RWPE2 (cell line): Measurements from ENCODE around the gene CSNK1A1L.

Experiments
- ATAC-seq: fragments of 200-7000 bp; cut with Tn5 transposase; 3 replicates; pipeline ENCODE4 v1.9.1; 2021; ENCODE audit warnings: low read depth
- DNase-seq: peaks from one replicate; pipeline ENCODE4 v3.0.0-alpha.2; 2020; ENCODE audit warnings: low spot score
- H3K27ac ChIP-seq: fragments of 450-650 bp; 2 replicates; pipeline ENCODE4 v1.5.1; 2017; ENCODE audit warnings: mild to moderate bottlenecking; ENCODE audit not compliant: poor library complexity, severe bottlenecking
- H3K27me3 ChIP-seq: fragments of 250-450 bp; sonication (Bioruptor Pico); 2 replicates; pipeline ENCODE4 v1.5.1; 2021; ENCODE audit warnings: mild to moderate bottlenecking, moderate library complexity; ENCODE audit not compliant: insufficient read depth, poor library complexity, severe bottlenecking
- H3K36me3 ChIP-seq: fragments of 250-450 bp; sonication (Bioruptor Pico); 2 replicates; pipeline ENCODE4 v1.5.1; 2020; ENCODE audit warnings: low read depth, mild to moderate bottlenecking, moderate library complexity
- H3K4me1 ChIP-seq: fragments of 250-450 bp; sonication (Bioruptor Pico); 2 replicates; pipeline ENCODE4 v1.5.1; 2021; ENCODE audit warnings: mild to moderate bottlenecking, moderate library complexity; ENCODE audit not compliant: insufficient read depth, poor library complexity, severe bottlenecking
- H3K4me3 ChIP-seq: fragments of 250-450 bp; sonication (Bioruptor Pico); 2 replicates; pipeline ENCODE4 v1.5.1; 2021; ENCODE audit warnings: mild to moderate bottlenecking, moderate library complexity; ENCODE audit not compliant: severe bottlenecking
- H3K9me3 ChIP-seq: fragments of 250-450 bp; sonication (Bioruptor Pico); 2 replicates; pipeline ENCODE4 v1.5.1; 2021; ENCODE audit warnings: mild to moderate bottlenecking, moderate library complexity; ENCODE audit not compliant: severe bottlenecking
- TF ChIP-seq, protein P1 (sequence below): fragments of 450-650 bp; IDR thresholded peaks from one replicate; pipeline ENCODE4 v1.5.1; 2017; ENCODE audit warnings: mild to moderate bottlenecking, moderate library complexity; ENCODE audit not compliant: poor library complexity, severe bottlenecking

The CSNK1A1L gene

GRCh38 chr13:37094840-37095239, 10.6 kb downstream of the CSNK1A1L start:
- TF ChIP-seq, protein P1, sequence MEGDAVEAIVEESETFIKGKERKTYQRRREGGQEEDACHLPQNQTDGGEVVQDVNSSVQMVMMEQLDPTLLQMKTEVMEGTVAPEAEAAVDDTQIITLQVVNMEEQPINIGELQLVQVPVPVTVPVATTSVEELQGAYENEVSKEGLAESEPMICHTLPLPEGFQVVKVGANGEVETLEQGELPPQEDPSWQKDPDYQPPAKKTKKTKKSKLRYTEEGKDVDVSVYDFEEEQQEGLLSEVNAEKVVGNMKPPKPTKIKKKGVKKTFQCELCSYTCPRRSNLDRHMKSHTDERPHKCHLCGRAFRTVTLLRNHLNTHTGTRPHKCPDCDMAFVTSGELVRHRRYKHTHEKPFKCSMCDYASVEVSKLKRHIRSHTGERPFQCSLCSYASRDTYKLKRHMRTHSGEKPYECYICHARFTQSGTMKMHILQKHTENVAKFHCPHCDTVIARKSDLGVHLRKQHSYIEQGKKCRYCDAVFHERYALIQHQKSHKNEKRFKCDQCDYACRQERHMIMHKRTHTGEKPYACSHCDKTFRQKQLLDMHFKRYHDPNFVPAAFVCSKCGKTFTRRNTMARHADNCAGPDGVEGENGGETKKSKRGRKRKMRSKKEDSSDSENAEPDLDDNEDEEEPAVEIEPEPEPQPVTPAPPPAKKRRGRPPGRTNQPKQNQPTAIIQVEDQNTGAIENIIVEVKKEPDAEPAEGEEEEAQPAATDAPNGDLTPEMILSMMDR, result no peak
- ATAC-seq (no peak), DNase-seq (no peak)
- Histone ChIP-seq H3K27me3 (no peaks in the 10 kb centered on the region), H3K9me3 (no peaks in the 10 kb centered on the region), H3K36me3 (no peaks in the 10 kb centered on the region), H3K4me1 (no peaks in the 10 kb centered on the region), H3K4me3 (no peak overlapping the region), H3K27ac (no peak overlapping the region)

- no peaks in the 10 kb centered on the region for H3K9me3 ChIP-seq
- ATAC-seq, result no peak
- no peaks in the 10 kb centered on the region for H3K27me3 ChIP-seq
Measured at GRCh38 chr13:37094099-37094498, 11.4 kb downstream of the CSNK1A1L start.

DNA sequence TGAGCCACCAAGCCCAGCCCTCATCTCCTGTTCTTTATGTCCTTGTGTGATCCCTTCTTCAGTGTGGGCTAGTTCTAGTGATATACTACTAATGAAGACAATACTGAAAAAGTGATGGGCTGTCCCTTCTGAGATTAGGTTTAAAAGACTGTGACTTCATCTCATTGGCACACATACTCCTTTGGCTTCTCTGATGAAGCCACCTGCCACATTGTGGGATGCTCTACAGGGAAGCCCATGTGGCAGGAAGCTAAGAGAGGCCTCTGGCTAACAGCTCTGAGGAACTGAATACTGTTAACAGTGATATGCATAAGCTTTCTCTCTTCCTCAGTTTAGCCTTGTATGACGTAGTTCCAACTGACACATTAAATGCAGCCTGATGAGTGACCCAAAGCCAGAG, 13.6 kb downstream of the CSNK1A1L start:
- H3K4me3 ChIP-seq, result no peak overlapping the region
- ATAC-seq (no peak), DNase-seq (no peak)
- no peaks in the 10 kb centered on the region for H3K4me1 ChIP-seq
- H3K27ac ChIP-seq, result no peak overlapping the region
- H3K36me3 ChIP-seq, result no peaks in the 10 kb centered on the region
- TF ChIP-seq, protein P1, result no peak
- no peaks in the 10 kb centered on the region for H3K9me3 ChIP-seq
- H3K27me3 ChIP-seq, result no peaks in the 10 kb centered on the region

More at GRCh38 chr13:37094099-37094498, 11.4 kb downstream of the CSNK1A1L start:
- Histone ChIP-seq H3K4me1 (no peaks in the 10 kb centered on the region), H3K4me3 (no peak overlapping the region), H3K27ac (no peak overlapping the region), H3K36me3 (no peaks in the 10 kb centered on the region)
- TF ChIP-seq, protein P1, result no peak
- DNase-seq, result no peak

DNA sequence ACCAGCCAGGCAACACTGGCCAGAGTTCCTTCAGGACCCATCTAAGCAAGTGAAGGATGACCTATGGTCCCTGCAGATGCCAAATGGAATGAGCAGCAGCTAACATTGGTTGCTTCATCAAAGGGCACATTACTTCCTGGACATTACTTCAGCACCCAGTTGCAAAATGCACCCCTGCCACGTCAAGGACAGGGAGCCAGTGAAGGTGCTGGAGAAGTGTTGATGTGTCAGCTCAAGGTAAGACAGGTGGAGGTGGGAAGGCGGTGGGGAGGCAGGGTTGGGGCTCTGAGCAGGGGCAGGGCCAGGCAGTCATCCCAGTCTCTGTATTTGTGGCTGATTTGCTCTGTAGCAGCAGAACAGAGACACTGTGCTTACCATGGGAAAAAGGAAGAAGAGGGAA, 14.6 kb downstream of the CSNK1A1L start:
- H3K27ac ChIP-seq, result no peak overlapping the region
- no peaks in the 10 kb centered on the region for H3K4me1 ChIP-seq
- DNase-seq (no peak), ATAC-seq (no peak)
- no peaks in the 10 kb centered on the region for H3K36me3 ChIP-seq
- H3K4me3 ChIP-seq, result no peak overlapping the region
- TF ChIP-seq, protein P1, result no peak
- no peaks in the 10 kb centered on the region for H3K27me3 ChIP-seq
- H3K9me3 ChIP-seq, result no peaks in the 10 kb centered on the region

GRCh38 chr13:37089495-37089894, 16.0 kb downstream of the CSNK1A1L start:
- TF ChIP-seq, protein P1, result no peak
- H3K27me3 ChIP-seq, result no peaks in the 10 kb centered on the region
- H3K4me3 ChIP-seq, result no peak overlapping the region
- H3K27ac ChIP-seq, result no peak overlapping the region
- H3K36me3 ChIP-seq, result no peaks in the 10 kb centered on the region
- DNase-seq, result no peak
- no peaks in the 10 kb centered on the region for H3K9me3 ChIP-seq
- no peaks in the 10 kb centered on the region for H3K4me1 ChIP-seq
- no peak for ATAC-seq
